CD4-positive, CD25-positive, alpha-beta regulatory T cell (primary cell): ENCODE results near the gene XAF1. TPM values are rescaled to one million over a fixed set of nuclear protein-coding genes. Genes with fewer than 3 reads are reported as not detected.

Experiments used
- ATAC-seq, 2 donors: fragments of 150-1000 bp; cut with Tn5 transposase; one replicate each; pipeline ENCODE4 v1.10.0; 2021; ENCODE audit warnings: low read depth in 2 of 2, moderate number of reproducible peaks in 2 of 2, moderate library complexity in 1 of 2
- DNase-seq, 3 donors: peaks; one replicate each; pipeline versions ENCODE4 v3.0.0 to v3.0.0-alpha.2; 2012 to 2022; ENCODE audit warnings: mixed read lengths in 1 of 3
- H3K27ac ChIP-seq: one replicate; pipeline ENCODE4 v1.7.0; 2013; ENCODE audit warnings: mild to moderate bottlenecking, low read length; ENCODE audit not compliant: insufficient read depth, poor library complexity, severe bottlenecking
- H3K27me3 ChIP-seq: one replicate; pipeline ENCODE4 v1.7.0; 2013; ENCODE audit warnings: low read length; ENCODE audit not compliant: control insufficient read depth, insufficient read depth
- H3K36me3 ChIP-seq: one replicate; pipeline ENCODE4 v1.7.0; 2013; ENCODE audit warnings: mild to moderate bottlenecking, low read length, moderate library complexity; ENCODE audit not compliant: control insufficient read depth, insufficient read depth
- H3K4me1 ChIP-seq: 2 replicates; pipeline ENCODE4 v1.7.0; 2013; ENCODE audit warnings: mild to moderate bottlenecking, low read length; ENCODE audit not compliant: insufficient read depth, control insufficient read depth, poor library complexity, severe bottlenecking
- H3K4me3 ChIP-seq: one replicate; pipeline ENCODE4 v1.7.0; 2013; ENCODE audit warnings: low read depth, mild to moderate bottlenecking, low read length, moderate library complexity
- H3K9me3 ChIP-seq, 2 experiments: 1 replicate in 1 of 2; 2 replicates in 1 of 2; pipeline ENCODE4 v1.7.0; 2013; ENCODE audit warnings: low read length in 2 of 2, mild to moderate bottlenecking in 1 of 2, moderate library complexity in 1 of 2; ENCODE audit not compliant: control insufficient read depth in 2 of 2
- H3K27ac Mint-ChIP-seq, 3 donors: one replicate each; pipeline ENCODE4 v1.8.0; 2020 to 2022; ENCODE audit warnings: mild to moderate bottlenecking in 3 of 3, mixed read lengths in 3 of 3, moderate library complexity in 2 of 3
- H3K27me3 Mint-ChIP-seq: one replicate; pipeline ENCODE4 v1.8.0; 2022; ENCODE audit warnings: mild to moderate bottlenecking, mixed read lengths
- H3K36me3 Mint-ChIP-seq: one replicate; pipeline ENCODE4 v1.8.0; 2020; ENCODE audit warnings: mixed read lengths
- H3K4me1 Mint-ChIP-seq, 4 donors: one replicate each; pipeline ENCODE4 v1.8.0; 2020 to 2022; ENCODE audit warnings: mixed read lengths in 4 of 4, mild to moderate bottlenecking in 1 of 4
- H3K4me3 Mint-ChIP-seq, 4 donors: one replicate each; pipeline ENCODE4 v1.8.0; 2020 to 2022; ENCODE audit warnings: mild to moderate bottlenecking in 4 of 4, mixed read lengths in 4 of 4, moderate library complexity in 3 of 4
- H3K9me3 Mint-ChIP-seq, 7 donors: one replicate each; pipeline ENCODE4 v1.8.0; 2020 to 2022; ENCODE audit warnings: mixed read lengths in 7 of 7, mild to moderate bottlenecking in 3 of 7, moderate library complexity in 2 of 7
- polyA plus RNA-seq, 4 donors: library from polyadenylated mRNA; unstranded; fragments of 300-500 nt; fragmentation: Illumina TruSeq; gene quantifications; one replicate each; pipeline ENCODE4 v1.2.3, GENCODE V29; 2021
- total RNA-seq: library from RNA; stranded (reverse); gene quantifications from one replicate; pipeline ENCODE4 v1.2.3, GENCODE V29; 2022

XAF1 gene, protein sequence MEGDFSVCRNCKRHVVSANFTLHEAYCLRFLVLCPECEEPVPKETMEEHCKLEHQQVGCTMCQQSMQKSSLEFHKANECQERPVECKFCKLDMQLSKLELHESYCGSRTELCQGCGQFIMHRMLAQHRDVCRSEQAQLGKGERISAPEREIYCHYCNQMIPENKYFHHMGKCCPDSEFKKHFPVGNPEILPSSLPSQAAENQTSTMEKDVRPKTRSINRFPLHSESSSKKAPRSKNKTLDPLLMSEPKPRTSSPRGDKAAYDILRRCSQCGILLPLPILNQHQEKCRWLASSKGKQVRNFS
- total RNA-seq: 95.1 TPM
- 10 to 100 TPM; 16.4 to 32.3 (median 26.0) TPM for polyA plus RNA-seq

DNA sequence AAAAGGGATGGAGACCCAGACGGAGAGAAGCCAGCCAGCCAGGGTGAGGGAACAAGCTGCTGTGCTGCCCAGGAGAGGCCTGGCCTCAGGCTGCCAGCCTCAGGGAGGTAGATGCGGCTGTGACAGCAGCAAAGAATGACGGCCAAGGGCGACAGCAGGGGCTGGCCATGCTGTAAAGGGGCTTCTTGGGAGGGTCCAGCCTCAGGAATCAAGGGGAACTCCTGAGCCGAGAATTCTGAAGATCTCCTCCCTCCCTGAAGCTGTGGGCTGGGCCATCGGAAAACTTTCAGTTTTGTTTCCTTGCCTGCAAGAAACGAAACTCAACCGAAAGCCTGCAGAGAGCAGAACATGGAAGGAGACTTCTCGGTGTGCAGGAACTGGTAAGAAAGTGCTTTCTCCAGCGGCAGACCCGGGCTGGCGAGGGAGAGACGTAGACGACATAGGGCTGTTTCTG lies at the start of gene XAF1:
Gene XAF1, plus strand, starts transcription at position 316 of the 454 bp plus-strand sequence. Its CDS starts 33 bp downstream, at position 349.
- Histone ChIP-seq H3K36me3 (peaks cover 25% of the 10 kb centered on the region), H3K9me3 (no peaks in the 10 kb centered on the region), H3K4me3 (peak within 1 kb of the TSS; percentile 89), H3K27ac (peak within 1 kb of the TSS; percentile 71), H3K4me1 (peaks cover 35% of the 10 kb centered on the region), H3K27me3 (no peaks in the 10 kb centered on the region)
- Mint-ChIP-seq H3K27ac (peak within 1 kb of the TSS; percentile 97 to 99 (median 98)), H3K36me3 (peaks cover 25% of the 10 kb centered on the region), H3K9me3 (no peaks in the 10 kb centered on the region), H3K27me3 (no peaks in the 10 kb centered on the region), H3K4me3 (peak within 1 kb of the TSS; percentile 91 to 100 (median 98)), H3K4me1 (peaks cover 0 to 49% (median 31%) of the 10 kb centered on the region in 4 donors)
- DNase-seq: peak; percentile 17 to 84 (median 55)
- peak; percentile 82 to 85 for ATAC-seq

DNA sequence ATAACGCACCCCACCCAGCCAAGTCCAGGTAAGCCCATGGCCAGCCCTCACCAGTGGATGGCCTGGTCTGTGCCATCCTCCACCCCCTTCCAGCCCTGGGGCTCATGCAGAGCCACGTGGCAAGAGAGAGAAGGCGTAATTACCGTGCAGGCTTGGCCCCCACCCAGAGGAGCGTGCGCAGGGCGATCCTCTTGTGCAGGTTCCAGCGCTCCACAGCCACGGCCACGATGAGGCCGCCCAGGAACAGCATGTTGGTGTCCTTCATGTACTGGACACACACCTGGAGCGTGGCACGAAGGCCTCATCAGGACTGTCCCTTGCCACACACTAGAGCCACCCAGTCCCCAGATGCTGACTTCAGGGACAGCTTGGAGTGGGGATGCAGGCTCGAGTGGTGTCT lies 49.3 kb upstream of the XAF1 start:
- DNase-seq (no peak), ATAC-seq (no peak)
- no peak overlapping the region for H3K4me3 ChIP-seq
- H3K27ac ChIP-seq: no peak overlapping the region
- H3K9me3 ChIP-seq: no peaks in the 10 kb centered on the region
- no peaks in the 10 kb centered on the region for H3K36me3 ChIP-seq
- Mint-ChIP-seq H3K4me1 (no peaks in the 10 kb centered on the region), H3K36me3 (no peaks in the 10 kb centered on the region), H3K4me3 (no peak overlapping the region), H3K27me3 (peaks cover 20% of the 10 kb centered on the region), H3K27ac (peak overlapping the region in 2 of 3 donors; percentile 74 to 86), H3K9me3 (peaks cover 0 to 3% (median 0%) of the 10 kb centered on the region in 7 donors)
- H3K27me3 ChIP-seq: peaks cover 3% of the 10 kb centered on the region
- H3K4me1 ChIP-seq: no peaks in the 10 kb centered on the region

DNA sequence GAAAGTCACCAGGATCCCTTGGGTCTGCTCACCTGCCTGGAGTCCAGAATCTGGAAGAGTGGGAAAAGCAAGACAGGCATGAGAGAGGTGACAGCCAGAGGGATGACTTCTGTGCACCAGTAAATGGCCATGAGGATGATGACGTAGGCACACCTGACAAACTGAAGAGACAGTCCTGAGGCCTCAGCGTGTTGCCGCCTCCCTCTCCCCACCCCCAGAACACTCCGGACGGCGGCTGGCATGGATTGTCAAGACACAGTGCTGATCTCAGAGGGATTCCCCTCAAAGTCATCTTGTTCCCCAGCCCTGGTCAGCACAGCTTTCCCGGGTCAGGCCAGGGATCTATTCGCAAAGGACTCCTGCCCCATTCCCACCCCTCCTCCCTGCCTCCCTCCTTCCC lies 48.9 kb upstream of the XAF1 start:
- no peaks in the 10 kb centered on the region for H3K36me3 Mint-ChIP-seq
- Histone ChIP-seq H3K9me3 (no peaks in the 10 kb centered on the region), H3K27me3 (peaks cover 3% of the 10 kb centered on the region), H3K4me3 (no peak overlapping the region), H3K27ac (no peak overlapping the region), H3K4me1 (no peaks in the 10 kb centered on the region), H3K36me3 (no peaks in the 10 kb centered on the region)
- DNase-seq (no peak), ATAC-seq (no peak)
- peak overlapping the region in 1 of 3 donors; percentile 86 for H3K27ac Mint-ChIP-seq
- peaks cover 25% of the 10 kb centered on the region for H3K27me3 Mint-ChIP-seq
- no peak overlapping the region for H3K4me3 Mint-ChIP-seq
- H3K9me3 Mint-ChIP-seq: peaks cover 0 to 3% (median 0%) of the 10 kb centered on the region in 7 donors
- peaks cover 0 to 1% (median 0%) of the 10 kb centered on the region in 4 donors for H3K4me1 Mint-ChIP-seq

DNA sequence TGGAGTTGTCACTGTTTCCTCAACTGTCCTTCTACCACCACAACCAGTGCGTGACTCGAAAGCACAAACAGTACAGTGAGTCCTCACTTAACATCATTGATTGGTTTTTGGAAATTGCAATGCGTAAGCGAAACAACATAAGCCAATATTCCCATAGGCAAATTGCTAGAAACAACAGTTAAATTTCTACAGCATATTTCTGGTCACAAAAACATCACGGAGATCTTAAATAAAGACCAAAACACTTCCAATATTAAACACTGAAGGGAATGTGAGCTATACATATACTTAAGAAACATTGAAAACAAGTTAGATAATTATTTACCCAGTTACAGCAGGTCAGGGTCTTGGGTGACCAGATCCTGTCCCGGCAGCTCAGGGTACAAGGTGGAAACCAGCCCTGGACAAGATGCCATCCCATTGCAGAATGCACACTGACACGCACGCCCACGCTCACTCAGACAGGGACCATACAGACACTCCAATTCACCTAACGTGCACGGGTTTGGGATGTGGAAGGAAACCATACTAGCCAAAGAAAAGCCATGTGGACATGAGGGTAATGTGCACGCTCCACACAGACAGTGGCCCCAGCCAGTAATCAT lies 47.4 kb upstream of the XAF1 start:
- Mint-ChIP-seq H3K4me3 (no peak overlapping the region), H3K27me3 (peaks cover 36% of the 10 kb centered on the region), H3K36me3 (no peaks in the 10 kb centered on the region), H3K4me1 (peaks cover 0 to 11% (median under 1%) of the 10 kb centered on the region in 4 donors), H3K9me3 (peaks cover 0 to 3% (median 0%) of the 10 kb centered on the region in 7 donors), H3K27ac (no peak overlapping the region)
- Histone ChIP-seq H3K4me3 (no peak overlapping the region), H3K27me3 (peaks cover 3% of the 10 kb centered on the region), H3K27ac (no peak overlapping the region), H3K9me3 (no peaks in the 10 kb centered on the region), H3K36me3 (no peaks in the 10 kb centered on the region), H3K4me1 (peaks cover 5% of the 10 kb centered on the region)
- ATAC-seq: no peak
- DNase-seq: no peak

DNA sequence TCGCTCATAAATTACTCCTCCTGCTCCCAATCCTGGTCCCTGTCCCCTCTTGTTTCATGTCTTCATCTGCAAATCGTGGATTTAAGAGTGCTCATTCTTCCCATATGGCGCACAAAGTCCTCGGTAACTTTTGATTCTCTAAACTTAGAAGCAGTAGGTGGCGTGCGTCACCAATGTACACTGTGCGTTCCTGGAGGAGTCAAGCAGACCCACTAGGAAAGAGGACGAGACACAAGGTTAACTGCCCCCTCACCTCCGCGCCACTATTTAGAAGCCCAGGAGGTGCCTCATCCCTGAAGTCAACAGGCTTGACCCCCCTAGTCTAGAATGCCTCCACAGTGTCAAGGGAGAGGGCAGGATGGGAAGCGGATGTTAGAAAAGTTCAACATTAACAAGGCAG lies 45.5 kb upstream of the XAF1 start:
- ATAC-seq (no peak), DNase-seq (no peak)
- H3K27ac ChIP-seq: no peak overlapping the region
- peaks cover 3% of the 10 kb centered on the region for H3K27me3 ChIP-seq
- Mint-ChIP-seq H3K4me3 (no peak overlapping the region), H3K27ac (no peak overlapping the region), H3K27me3 (peaks cover 46% of the 10 kb centered on the region), H3K36me3 (no peaks in the 10 kb centered on the region), H3K4me1 (peaks cover 0 to 20% (median 5%) of the 10 kb centered on the region in 4 donors), H3K9me3 (peaks cover 0 to 3% (median 0%) of the 10 kb centered on the region in 7 donors)
- peaks cover 9% of the 10 kb centered on the region for H3K4me1 ChIP-seq
- no peak overlapping the region for H3K4me3 ChIP-seq
- no peaks in the 10 kb centered on the region for H3K36me3 ChIP-seq
- H3K9me3 ChIP-seq: no peaks in the 10 kb centered on the region

DNA sequence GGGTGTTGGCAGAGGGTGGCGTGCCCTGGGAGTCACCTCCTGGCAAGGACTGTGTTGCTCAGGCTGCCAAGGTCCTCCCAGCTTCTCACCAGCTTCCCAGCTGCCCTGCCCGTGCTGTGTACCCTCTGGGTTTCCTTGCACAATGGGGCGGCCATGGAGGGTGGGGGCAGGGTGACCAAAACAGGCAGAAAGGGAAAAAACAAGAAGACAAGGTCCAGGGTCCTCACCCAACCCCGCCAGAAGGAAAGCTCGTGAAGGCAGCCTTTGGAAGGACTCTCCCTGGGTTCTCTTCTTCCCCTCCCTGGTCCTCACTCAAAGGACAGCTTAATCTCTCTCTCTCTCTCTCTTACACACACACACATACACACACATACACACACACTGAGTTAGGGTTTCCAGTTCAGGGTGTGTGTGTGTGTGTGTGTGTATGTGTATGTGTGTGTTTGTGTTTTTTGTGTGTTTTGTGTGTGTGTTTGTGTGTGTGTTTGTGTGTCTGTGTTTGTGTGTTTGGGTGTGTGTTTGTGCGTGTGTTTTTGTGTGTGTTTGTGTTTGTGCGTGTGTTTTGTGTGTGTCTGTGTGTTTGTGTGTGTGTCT lies 44.7 kb upstream of the XAF1 start:
- Mint-ChIP-seq H3K36me3 (no peaks in the 10 kb centered on the region), H3K9me3 (peaks cover 0 to 8% (median 0%) of the 10 kb centered on the region in 7 donors), H3K4me1 (peaks cover 0 to 20% (median 5%) of the 10 kb centered on the region in 4 donors), H3K27me3 (peaks cover 51% of the 10 kb centered on the region), H3K27ac (no peak overlapping the region), H3K4me3 (no peak overlapping the region)
- H3K4me3 ChIP-seq: no peak overlapping the region
- no peaks in the 10 kb centered on the region for H3K9me3 ChIP-seq
- H3K27me3 ChIP-seq: peaks cover 3% of the 10 kb centered on the region
- ATAC-seq (no peak), DNase-seq (no peak)
- H3K36me3 ChIP-seq: no peaks in the 10 kb centered on the region
- H3K27ac ChIP-seq: no peak overlapping the region
- peaks cover 9% of the 10 kb centered on the region for H3K4me1 ChIP-seq

DNA sequence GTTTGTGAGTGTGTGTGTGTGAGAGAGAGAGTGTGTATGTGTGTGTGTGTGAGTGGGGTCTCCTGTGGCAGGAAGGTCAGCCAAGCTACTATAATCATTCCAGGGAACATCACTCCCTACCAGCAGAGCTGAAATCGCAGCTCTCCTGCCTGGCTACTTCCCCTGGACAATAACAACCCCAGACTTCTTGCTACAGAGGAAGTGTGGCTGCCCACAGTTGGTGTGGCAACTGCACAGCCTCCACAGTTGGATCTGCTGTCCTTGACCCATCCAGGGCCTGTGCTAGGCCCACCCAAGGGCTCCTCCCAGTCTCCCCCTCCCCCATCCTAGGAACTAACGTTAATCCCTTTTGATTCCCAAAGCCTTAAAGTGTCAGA lies 44.2 kb upstream of the XAF1 start:
- H3K27ac ChIP-seq: no peak overlapping the region
- no peaks in the 10 kb centered on the region for H3K36me3 ChIP-seq
- Mint-ChIP-seq H3K4me3 (no peak overlapping the region), H3K4me1 (peaks cover 0 to 20% (median 5%) of the 10 kb centered on the region in 4 donors), H3K36me3 (no peaks in the 10 kb centered on the region), H3K9me3 (peaks cover 0 to 9% (median 0%) of the 10 kb centered on the region in 7 donors), H3K27ac (no peak overlapping the region), H3K27me3 (peaks cover 51% of the 10 kb centered on the region)
- ATAC-seq: no peak
- H3K27me3 ChIP-seq: peaks cover under 1% of the 10 kb centered on the region
- peaks cover 9% of the 10 kb centered on the region for H3K4me1 ChIP-seq
- no peak for DNase-seq
- H3K9me3 ChIP-seq: no peaks in the 10 kb centered on the region
- no peak overlapping the region for H3K4me3 ChIP-seq
